GM12891 (cell line): ENCODE measurements around the gene NDUFA6.

Experiments used
- PAX5 ChIP-seq: IDR thresholded peaks from 2 replicates; pipeline ENCODE4 v1.6.1; 2011; ENCODE audit warnings: low read length, moderate library complexity, mild to moderate bottlenecking; ENCODE audit not compliant: insufficient read depth, severe bottlenecking
- POLR2A ChIP-seq: IDR thresholded peaks from 2 replicates; pipeline ENCODE4 v1.6.1; 2011; ENCODE audit warnings: low read depth, low read length, control low read depth
- POLR2AphosphoS5 ChIP-seq: IDR thresholded peaks from 2 replicates; pipeline ENCODE4 v1.6.1; 2011; ENCODE audit warnings: low read depth, low read length, control low read depth
- SPI1 ChIP-seq: IDR thresholded peaks from 2 replicates; pipeline ENCODE4 v1.6.1; 2011; ENCODE audit warnings: low read depth, low read length, control low read depth
- TAF1 ChIP-seq: IDR thresholded peaks from 2 replicates; pipeline ENCODE4 v1.6.1; 2011; ENCODE audit warnings: low read depth, low read length, control low read depth

DNA sequence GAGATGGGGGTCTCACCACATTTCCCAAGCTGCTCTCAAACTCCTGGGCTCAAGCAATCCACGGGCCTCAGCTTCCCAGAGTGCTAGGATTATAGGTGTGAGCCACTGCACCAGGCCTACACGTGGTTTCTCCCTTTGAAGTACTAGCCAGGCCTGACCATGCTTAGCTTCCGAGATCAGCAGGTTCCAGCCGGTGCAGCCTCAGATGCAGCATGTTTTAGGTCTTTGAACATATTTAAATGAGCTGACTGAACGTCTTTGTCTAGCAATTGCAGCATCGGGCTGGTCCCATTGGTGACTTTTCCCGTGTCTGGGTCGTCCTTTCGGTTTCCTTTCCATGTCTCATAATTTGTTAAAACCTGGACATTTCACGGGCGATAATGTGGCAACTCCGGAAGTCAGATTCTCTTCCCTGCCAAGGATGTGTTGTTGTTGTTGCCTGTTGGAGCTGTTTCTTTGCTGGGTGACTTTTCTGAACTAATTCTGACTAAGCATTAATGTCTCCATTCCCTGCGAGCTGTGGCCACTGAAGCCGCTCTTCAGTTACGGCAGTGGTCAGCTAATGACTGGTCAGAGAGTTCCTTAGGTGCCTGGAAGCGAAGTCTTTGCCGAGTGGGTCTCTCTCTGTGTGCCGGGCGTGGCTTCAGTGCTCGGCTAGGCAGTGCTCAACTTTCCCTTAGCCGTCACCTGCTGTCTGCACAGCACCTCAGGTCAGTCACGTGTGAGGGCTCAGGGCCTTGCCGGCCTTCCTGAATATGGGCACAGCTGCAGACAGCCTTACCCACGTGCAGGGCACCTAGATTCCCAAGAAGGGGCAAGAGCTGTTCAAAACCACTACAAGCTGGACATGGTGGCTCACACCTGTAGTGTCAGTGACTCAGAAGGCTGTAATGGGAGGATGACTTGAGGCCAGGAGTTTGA, 43.8 kb upstream of the NDUFA6 start:
- no peak for TF ChIP-seq TAF1
- no peak for TF ChIP-seq POLR2A
- TF ChIP-seq SPI1: no peak
- TF ChIP-seq POLR2AphosphoS5: no peak
- no peak for TF ChIP-seq PAX5
